ENCODE results near the gene BBS12. TPM values are rescaled to one million over a fixed set of nuclear protein-coding genes. Genes with fewer than 3 reads are reported as not detected.

BBS12 gene
- total and polyA plus RNA-seq, 9 of the 15 experiments (the other 6 are each of a cell fraction or from before 2014, with no cell fraction given), result 2.7 to 6.5 (median 3.3) TPM

GRCh38 chr4:122705009-122705408 lies 27.5 kb upstream of the BBS12 start:
- ATAC-seq, result no peak
- Histone ChIP-seq H3K79me2 (ENCODE audit: control insufficient read depth, insufficient read depth, low read length) (no peaks in the 10 kb centered on the region), H3K9me1 (ENCODE audit: control insufficient read depth, insufficient read depth, low read length) (no peaks in the 10 kb centered on the region), H4K20me1 (replicated peaks; ENCODE audit: control insufficient read depth, insufficient read depth, low read length) (no peaks in the 10 kb centered on the region), H3K36me3 (ENCODE audit: control insufficient read depth, insufficient read depth, low read length) (peaks cover 6% of the 10 kb centered on the region; the same call in 1 of the 3 replicates), H3K9me3 (replicated peaks; ENCODE audit: control insufficient read depth, insufficient read depth, low read depth, low read length) (no peaks in the 10 kb centered on the region), H2AFZ (ENCODE audit: low read depth, low read length) (no peak overlapping the region), H3K4me1 (replicated peaks in 1 of 2; ENCODE audit: control insufficient read depth in 2 of 2, insufficient read depth in 2 of 2, low read length in 2 of 2) (peaks cover 0 to 17% of the 10 kb centered on the region in 2 experiments; a peak in 4 of 5 replicates), H3K4me2 (ENCODE audit: insufficient read depth, low read length) (no peak overlapping the region), H3K27ac (ENCODE audit: extremely low read depth, low read depth, low read length) (no peak overlapping the region), H3K9ac (ENCODE audit: insufficient read depth in 1 of 2, low read depth in 2 of 2, low read length in 2 of 2) (no peak overlapping the region), H3K4me3 (no peak overlapping the region), H3K27me3 (ENCODE audit: control insufficient read depth in 2 of 2, insufficient read depth in 2 of 2, low read length in 2 of 2) (no peaks in the 10 kb centered on the region; a peak in 1 of 5 replicates)
- no peak for FAIRE-seq
- BruUV-seq (replicated peaks), result no TSS peak
- DNase-seq (ENCODE audit: extremely low read depth in 1 of 4, low spot score in 3 of 4), result no peak
- intact Hi-C loops (cut with micrococcal nuclease), result no loop called here
- ChIA-PET POLR2A (interaction anchor here (0.6 to 2.9 kb wide), 3 partner anchors 10 to 102 kb away, joined by 3 to 13 read pairs (median 3); no protein-coding TSS in a partner anchor), CTCF (ENCODE audit: low intra/inter-chr PET ratio) (no interaction called here)
- in situ Hi-C loops (cut with MboI), result loop anchor here (5.0 kb wide), 1 partner anchor 83 kb away; the partner anchor contains the start of gene IL21
- 74% methylated on average over 4 of the region's 4 CpGs for WGBS (ENCODE audit: insufficient coverage, low coverage, missing lambda C conversion rate)
- TF ChIP-seq ZNF639 (CRISPR knock-in tag; conservative IDR thresholded peaks at IDR 0.05 in 1 of 2, IDR thresholded peaks at IDR 0.05 in 1 of 2), result no peak
- TF ChIP-seq PKNOX1 (IDR thresholded peaks at IDR 0.05), result no peak
- TF ChIP-seq GMEB1 (CRISPR knock-in tag; IDR thresholded peaks at IDR 0.05), result no peak
- TF ChIP-seq ZNF778 (CRISPR knock-in tag; IDR thresholded peaks at IDR 0.05), result no peak
- TF ChIP-seq ZNF239 (CRISPR knock-in tag; IDR thresholded peaks at IDR 0.05), result no peak
- TF ChIP-seq TFE3 (CRISPR knock-in tag; IDR thresholded peaks at IDR 0.05), result no peak
- no peak for TF ChIP-seq SMARCC2 (IDR thresholded peaks at IDR 0.05; ENCODE audit: low read depth)
- no peak for TF ChIP-seq SREBF1 (IDR thresholded peaks at IDR 0.05; ENCODE audit: borderline replicate concordance, low read depth, low read length)
- no peak for TF ChIP-seq ZNF280A (IDR thresholded peaks at IDR 0.05; ENCODE audit: low read depth, partially characterized antibody)
- TF ChIP-seq SMAD4 (CRISPR knock-in tag; conservative IDR thresholded peaks at IDR 0.05), result no peak
- no peak for TF ChIP-seq KAT2B (IDR thresholded peaks at IDR 0.05; ENCODE audit: low read depth, low read length)
- no peak for TF ChIP-seq PRPF4 (IDR thresholded peaks at IDR 0.05; ENCODE audit: insufficient read depth, low read depth, low read length, poor library complexity, severe bottlenecking)
- no peak for TF ChIP-seq ZFX (CRISPR knock-in tag; IDR thresholded peaks at IDR 0.05)
- TF ChIP-seq ZNF124 (CRISPR knock-in tag; IDR thresholded peaks at IDR 0.05), result no peak
- TF ChIP-seq U2AF1 (optimal IDR thresholded peaks at IDR 0.05; ENCODE audit: low read depth, low read length), result no peak

Measured in K562 (cell line).